GM21381 (cell line): Measurements from ENCODE around the gene PDE3B.
"Not testable (repeated sequence)": the region's sequence is repeated elsewhere in the genome, so short reads cannot be mapped to it uniquely, and the experiment has no call there.

Experiments used
- ATAC-seq: cut with Tn5 transposase; IDR thresholded peaks from one replicate; pipeline ENCODE4 v1.9.1; 2021; ENCODE audit warnings: mild to moderate bottlenecking, moderate library complexity; ENCODE audit not compliant: unreplicated experiment

The PDE3B gene

GRCh38 chr11:14638561-14638960 is 5.0 kb upstream of the PDE3B start:
- ATAC-seq, result no peak

- ATAC-seq, result no peak
Measured at GRCh38 chr11:14641801-14642200, 1.8 kb upstream of the PDE3B start.

- no peak for ATAC-seq
Measured at GRCh38 chr11:14642453-14642852, 1.2 kb upstream of the PDE3B start.

GRCh38 chr11:14642873-14643696 is 519 bp upstream of the PDE3B start:
- no peak for ATAC-seq

- ATAC-seq, result peak; percentile 42
Measured at GRCh38 chr11:14644226-14645014, 816 bp downstream of the PDE3B start.

- ATAC-seq, result no peak
Measured at GRCh38 chr11:14645015-14645912, 1.7 kb downstream of the PDE3B start.

- ATAC-seq, result no peak
Measured at GRCh38 chr11:14645985-14646900, 2.6 kb downstream of the PDE3B start.

- ATAC-seq, result no peak
Measured at GRCh38 chr11:14650064-14650463, 6.5 kb downstream of the PDE3B start.

- ATAC-seq, result no peak
Measured at GRCh38 chr11:14653090-14653489, 9.5 kb downstream of the PDE3B start.

GRCh38 chr11:14655435-14655834 is 11.8 kb downstream of the PDE3B start:
- no peak for ATAC-seq

- ATAC-seq, result no peak
Measured at GRCh38 chr11:14656536-14657457, 13.2 kb downstream of the PDE3B start.

- ATAC-seq, result no peak
Measured at GRCh38 chr11:14657841-14658240, 14.2 kb downstream of the PDE3B start.

- ATAC-seq, result not testable (repeated sequence)
Measured at GRCh38 chr11:14664926-14665325, 21.3 kb downstream of the PDE3B start.

GRCh38 chr11:14667329-14667728 is 23.7 kb downstream of the PDE3B start:
- ATAC-seq, result not testable (repeated sequence)

GRCh38 chr11:14668731-14669301 is 25.2 kb downstream of the PDE3B start:
- no peak for ATAC-seq

- no peak for ATAC-seq
Measured at GRCh38 chr11:14669499-14669898, 25.9 kb downstream of the PDE3B start.

- no peak for ATAC-seq
Measured at GRCh38 chr11:14669958-14670357, 26.4 kb downstream of the PDE3B start.

- ATAC-seq, result no peak
Measured at GRCh38 chr11:14672635-14673034, 29.0 kb downstream of the PDE3B start.

- ATAC-seq, result no peak
Measured at GRCh38 chr11:14673421-14673820, 29.8 kb downstream of the PDE3B start.
